Activated CD4-positive, alpha-beta T cell treated with anti-CD3 and anti-CD28 coated beads, Interleukin-10, Interleukin-2, amounts not matched to agents 100 ng/mL and 50 ng/mL, durations not matched to agents 16 hours and 8 hours (primary cell): Measurements from ENCODE around the gene MFSD12.
A peak's percentile ranks its signal among the peaks of the same experiment; 100 is the strongest.

Experiments used
- DNase-seq: peaks from one replicate; pipeline ENCODE4 v3.0.0-alpha.2; 2020

The MFSD12 gene

DNA sequence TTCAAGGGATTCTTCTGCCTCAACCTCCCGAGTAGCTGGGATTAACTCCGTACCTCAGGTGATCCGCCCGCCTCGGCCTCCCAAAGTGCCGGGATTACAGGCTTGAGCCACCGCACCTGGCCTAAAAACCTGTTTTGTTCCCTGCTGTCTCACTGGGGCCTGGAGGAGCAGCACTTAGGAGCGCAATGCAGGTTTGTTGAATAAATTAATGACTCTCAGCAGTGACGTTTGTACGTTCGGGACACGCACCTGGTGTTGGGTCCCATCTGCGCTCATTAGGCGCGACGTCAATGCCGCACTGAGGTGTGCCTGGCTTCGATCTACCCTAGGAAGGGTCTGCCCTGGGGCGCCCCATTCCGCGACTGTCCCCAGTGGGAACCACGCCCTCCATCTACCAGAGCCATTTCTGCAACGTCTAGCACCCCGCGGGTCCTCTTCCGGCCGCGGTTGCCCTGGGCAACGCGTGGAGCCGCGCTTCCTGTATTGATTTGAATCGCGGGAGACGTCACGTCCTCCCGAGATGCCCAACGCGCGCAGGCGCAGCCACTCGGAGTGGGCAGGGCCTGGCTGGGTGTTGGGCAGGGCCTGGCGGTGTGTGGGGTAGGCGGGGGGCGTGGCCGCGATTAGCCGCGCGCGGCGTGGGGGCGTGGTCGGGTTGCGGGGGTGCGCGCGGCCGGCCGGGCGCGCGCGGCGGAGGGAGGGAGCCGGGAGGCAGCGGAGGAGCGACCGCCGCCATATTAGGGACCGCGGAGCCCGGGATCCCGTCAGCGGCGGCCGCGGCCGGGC lies 51.6 kb downstream of the MFSD12 start, which contains the start of gene FZR1:
Gene FZR1 (plus strand): TSS at position 714 of the 786 bp plus-strand sequence. CDS start 16,679 bp downstream, outside the sequence.
- DNase-seq = peak; percentile 100

DNA sequence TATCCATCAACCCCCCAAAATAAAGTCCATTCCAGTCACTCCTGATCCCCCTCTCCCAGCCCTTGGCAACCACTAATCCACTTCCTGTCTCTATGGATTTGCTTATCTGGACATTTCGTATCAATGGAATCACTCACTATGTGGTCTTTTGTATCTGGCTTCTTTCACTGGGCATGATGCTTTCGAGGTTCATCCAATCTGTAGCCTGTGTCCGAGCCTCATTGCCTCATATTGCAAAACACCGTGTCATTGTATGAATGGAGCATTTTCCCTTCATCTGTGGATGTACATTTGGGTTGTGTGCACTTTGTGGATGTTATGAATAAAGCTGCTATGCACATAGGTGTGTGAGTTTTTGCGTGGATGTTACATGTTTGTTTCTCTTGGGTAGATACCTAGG lies 52.7 kb downstream of the MFSD12 start:
- DNase-seq = no peak

DNA sequence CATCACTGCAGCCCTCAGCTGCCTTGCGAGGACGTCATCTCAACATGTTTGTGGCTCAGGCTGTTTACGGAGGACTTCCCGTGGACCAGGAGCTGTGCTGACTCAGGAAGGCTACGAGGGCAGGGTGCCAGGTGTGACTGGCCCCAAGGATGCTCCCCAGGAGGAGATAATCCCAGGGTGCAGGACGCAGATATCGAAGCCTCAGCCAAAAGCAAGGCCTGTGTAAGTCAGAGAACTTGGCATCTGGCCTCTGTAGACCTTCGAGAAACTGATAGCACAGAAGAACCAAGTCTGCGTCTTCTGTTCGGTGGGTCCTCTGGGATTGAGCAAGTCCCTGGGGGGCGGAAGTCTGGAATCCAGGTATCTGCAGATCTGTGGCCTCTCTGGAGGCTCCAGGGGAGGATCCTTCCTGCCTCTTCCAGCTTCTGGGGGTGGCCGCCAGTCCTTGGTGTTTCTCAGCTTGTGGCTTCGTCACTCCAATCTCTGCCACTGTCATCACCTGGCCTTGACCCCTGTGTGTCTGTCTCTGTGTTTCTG lies 54.3 kb downstream of the MFSD12 start:
- no peak for DNase-seq

DNA sequence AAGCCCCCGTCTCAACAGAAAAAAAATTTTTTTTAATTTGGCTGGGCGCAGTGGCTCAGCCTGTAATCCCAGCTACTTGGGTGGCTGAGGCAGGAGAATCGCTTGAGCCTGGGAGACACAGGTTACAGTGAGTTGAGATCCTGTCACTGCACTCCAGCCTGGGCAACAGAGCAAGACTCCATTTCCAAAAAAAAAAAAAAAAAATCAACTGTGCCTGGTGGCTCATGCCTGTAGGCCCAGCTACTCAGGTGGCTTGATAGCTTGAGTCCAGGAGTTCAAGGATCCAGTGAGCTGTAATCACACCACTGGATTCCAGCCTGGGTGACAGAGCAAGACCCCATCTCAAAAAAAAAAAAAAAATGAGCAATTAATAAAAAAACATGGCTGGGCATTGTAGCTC lies 55.6 kb downstream of the MFSD12 start:
- DNase-seq = no peak

DNA sequence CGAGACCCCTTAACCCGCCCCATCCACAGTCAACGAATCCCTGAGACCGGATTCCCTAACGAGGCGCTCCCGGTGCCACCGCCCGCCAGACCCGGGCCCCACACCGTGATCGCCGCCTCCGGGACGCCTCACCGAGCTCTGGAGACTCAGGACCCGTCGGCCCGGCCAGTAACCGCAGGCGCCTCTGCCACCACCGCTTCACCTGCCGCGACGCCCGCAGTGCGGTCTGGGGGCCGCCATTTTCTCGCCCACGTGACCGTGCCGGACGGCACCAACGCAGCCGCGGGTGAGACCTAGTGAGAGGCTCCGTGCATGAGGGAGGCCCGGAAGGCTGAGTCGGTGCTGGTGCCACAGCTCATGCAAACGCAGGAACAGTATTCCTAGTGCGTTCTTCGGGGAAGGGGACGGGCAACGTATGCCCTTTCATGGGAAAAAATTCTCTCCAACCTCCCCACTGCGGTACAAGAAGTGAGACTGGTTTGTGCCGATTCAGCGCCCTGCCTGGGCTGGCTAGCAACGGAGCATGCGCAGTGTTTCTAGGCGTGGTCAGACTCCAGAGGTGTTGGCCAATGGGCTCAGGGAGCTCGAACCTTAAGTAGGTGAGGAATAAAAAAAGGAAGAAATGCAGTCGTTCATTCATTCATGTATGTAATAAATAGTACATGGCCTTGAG lies 56.8 kb downstream of the MFSD12 start, which contains the start of gene DOHH:
Gene DOHH (minus strand): TSS at position 246 of the 673 bp plus-strand sequence. CDS start 3,860 bp downstream, outside the sequence.
- DNase-seq = peak; percentile 98

DNA sequence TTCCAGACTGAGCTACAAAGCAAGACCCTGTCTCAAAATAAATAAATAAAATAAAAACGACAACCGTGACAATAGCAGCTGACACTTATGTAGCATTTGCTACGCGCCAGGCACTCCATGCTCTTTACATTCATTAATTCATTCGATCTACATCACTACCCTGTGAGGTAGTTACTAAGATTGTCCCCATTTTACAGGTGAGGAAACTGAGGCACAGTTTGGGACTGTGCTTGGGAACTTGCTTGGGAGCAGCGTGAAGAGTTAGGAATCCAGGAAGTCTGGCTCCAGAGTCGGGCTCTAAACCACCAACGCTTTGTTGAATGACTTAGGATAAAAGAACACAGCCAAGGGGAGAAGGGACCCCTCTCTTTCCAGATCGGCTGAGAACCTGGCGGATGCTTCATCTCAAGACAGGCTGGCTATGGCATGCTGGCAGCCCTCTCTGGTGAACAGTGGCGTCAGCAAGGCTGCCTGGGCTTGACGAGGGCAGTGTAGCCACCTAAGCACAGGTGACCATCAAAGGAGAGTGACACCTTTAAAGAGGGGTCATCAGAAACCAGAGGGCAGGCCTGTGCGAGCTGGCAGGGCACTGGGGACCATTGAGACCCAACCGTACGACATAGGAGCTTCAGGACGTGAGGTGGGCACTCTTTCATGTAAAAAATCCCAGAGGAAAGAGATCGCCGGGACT lies 57.5 kb downstream of the MFSD12 start:
- no peak for DNase-seq

DNA sequence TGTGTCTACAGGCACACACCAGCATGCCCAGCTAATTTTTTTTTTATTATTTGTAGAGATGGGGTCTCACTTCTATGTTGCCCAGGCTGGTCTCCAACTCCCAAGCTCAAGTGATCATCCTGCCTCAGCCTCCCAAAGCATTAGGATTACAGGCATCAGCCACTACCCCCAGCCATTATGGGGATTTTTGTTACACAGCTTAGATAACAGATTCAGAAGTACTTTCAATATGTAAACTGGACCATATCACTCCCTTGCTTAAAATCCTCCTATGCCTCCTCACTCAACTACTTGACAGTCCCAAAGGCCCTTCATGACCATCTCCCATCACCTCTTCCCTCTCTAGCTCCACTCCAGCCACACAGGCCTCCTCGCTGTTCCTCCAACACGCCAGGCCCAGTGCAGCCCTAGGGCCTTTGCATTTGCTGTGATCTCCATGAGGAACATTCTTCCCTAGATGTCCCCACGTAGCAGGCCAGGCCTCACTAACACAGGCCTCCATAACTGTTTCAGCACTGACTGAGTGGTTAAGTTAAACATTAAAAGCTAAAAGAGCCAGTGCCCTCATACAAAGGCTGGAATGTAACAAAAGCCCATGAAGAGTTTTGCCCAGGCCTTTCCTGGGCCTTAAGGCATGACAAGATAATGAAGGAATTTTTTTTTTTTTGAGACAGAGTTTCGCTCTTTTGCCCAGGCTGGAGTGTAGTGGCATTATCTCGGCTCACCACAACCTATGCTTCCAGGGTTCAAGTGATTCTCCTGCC lies 59.4 kb downstream of the MFSD12 start:
- DNase-seq = no peak

DNA sequence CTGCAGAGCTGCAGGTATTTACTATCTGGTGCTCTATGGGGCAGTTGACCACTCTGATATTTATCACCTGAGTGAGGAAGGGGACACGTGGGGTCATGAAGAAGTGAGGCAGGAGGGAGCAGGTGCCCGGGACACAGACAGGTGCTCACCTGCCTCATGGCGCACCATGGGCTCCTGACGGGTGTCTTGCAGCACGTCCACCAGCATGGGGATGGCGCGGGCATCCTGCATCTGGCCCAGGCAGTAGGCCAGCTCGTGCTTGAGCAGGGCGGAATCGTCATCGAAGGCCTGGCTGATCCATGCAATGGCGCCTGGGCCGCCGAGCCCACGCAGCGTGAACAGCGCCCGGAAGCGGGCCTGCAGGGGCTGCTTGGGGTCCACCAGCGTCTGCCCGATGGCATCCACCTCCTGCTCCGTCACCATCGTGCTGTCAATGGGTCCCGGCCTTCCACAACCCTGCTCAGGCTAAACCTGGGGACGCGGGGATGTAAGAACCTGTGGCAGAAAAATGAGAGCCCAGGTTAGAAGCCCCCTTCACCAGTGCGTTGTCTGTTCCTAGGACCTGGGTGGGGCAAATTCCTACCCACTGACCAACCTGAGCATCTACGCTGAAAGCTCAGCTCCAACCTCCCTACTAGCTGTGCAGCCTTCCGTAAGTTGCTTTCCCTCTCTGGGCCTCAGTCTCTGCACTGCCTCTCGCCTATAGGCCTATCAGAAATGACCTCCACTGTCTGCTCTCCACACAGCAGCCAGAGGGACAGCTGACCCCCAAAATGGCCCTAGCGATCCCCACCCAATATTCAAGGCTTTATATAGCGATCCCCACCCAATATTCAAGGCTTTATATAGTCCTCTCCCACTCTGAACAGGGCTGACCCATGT lies 60.8 kb downstream of the MFSD12 start:
- DNase-seq = no peak

DNA sequence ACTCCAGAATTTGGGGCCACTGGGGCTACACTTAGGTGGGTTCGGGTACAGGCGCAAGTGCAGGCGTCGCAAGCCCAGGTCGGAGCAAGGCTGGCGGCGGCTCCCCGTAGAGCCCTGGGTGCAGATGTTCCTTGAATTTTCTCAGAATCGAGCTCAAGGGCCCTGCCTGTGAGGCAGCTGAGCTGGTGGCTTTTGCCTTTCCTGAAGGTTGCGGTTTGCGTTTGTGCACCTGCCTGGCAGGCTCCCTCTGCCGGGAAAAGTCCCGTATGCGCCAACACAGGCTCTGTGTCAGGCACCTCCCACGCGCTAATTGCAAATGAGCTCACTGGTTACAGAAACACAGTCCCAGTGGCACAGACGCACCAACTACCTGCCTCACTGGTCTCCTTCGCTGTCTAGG lies 62.8 kb downstream of the MFSD12 start:
- peak; percentile 66 for DNase-seq
